SK-N-SH treated with all-trans-retinoic acid at 6 μM for 48 hours (cell line): ENCODE measurements around the gene PSRC1.

Experiments used
- BACH2 ChIP-seq: fragments of 250-450 bp; sonication (Bioruptor Pico); IDR thresholded peaks from 2 replicates; pipeline ENCODE4 v1.9.0; 2021; ENCODE audit warnings: mild to moderate bottlenecking, borderline replicate concordance
- CREB5 ChIP-seq: fragments of 250-450 bp; sonication (Bioruptor Pico); IDR thresholded peaks from 2 replicates; pipeline ENCODE4 v1.5.1; 2020; ENCODE audit warnings: low read depth, mild to moderate bottlenecking, moderate library complexity
- ESRRG ChIP-seq: fragments of 250-450 bp; sonication (Bioruptor Pico); IDR thresholded peaks from 2 replicates; pipeline ENCODE4 v1.6.1; 2021; ENCODE audit warnings: mild to moderate bottlenecking
- PATZ1 ChIP-seq: fragments of 250-450 bp; sonication (Bioruptor Pico); IDR thresholded peaks from 2 replicates; pipeline ENCODE4 v1.8.0; 2020; ENCODE audit warnings: mild to moderate bottlenecking, moderate library complexity, borderline replicate concordance
- PPARA ChIP-seq: fragments of 250-450 bp; sonication (Bioruptor Pico); IDR thresholded peaks from 2 replicates; pipeline ENCODE4 v1.5.0; 2020; ENCODE audit warnings: mild to moderate bottlenecking, borderline replicate concordance
- ZFP3 ChIP-seq: fragments of 250-450 bp; sonication (Bioruptor Pico); IDR thresholded peaks from 2 replicates; pipeline ENCODE4 v1.5.0; 2020; ENCODE audit warnings: mild to moderate bottlenecking, moderate library complexity

- no peak for TF ChIP-seq PATZ1 (CRISPR knock-in tag)
- TF ChIP-seq ZFP3 (CRISPR knock-in tag): no peak
- no peak for TF ChIP-seq CREB5 (CRISPR knock-in tag)
- no peak for TF ChIP-seq PPARA (CRISPR knock-in tag)
- no peak for TF ChIP-seq BACH2 (CRISPR knock-in tag)
- no peak for TF ChIP-seq ESRRG (CRISPR knock-in tag)
Measured at GRCh38 chr1:109258481-109259466, 24.2 kb downstream of the PSRC1 start.
